Nephron (organoid): ENCODE results near the gene C6orf118.
A peak's percentile ranks its signal among the peaks of the same experiment; 100 is the strongest.

Experiments
- H3K27ac Mint-ChIP-seq, 3 experiments: 2 replicates each; pipeline ENCODE4 v1.8.0; 2020; ENCODE audit warnings: mixed read lengths in 3 of 3, mild to moderate bottlenecking in 2 of 3, moderate library complexity in 1 of 3
- H3K27me3 Mint-ChIP-seq: 2 replicates; pipeline ENCODE4 v1.8.0; 2021; ENCODE audit warnings: low read depth, mild to moderate bottlenecking, moderate library complexity, mixed read lengths
- H3K36me3 Mint-ChIP-seq: 2 replicates; pipeline ENCODE4 v1.8.0; 2020; ENCODE audit warnings: low read depth, mixed read lengths
- H3K4me1 Mint-ChIP-seq: 2 replicates; pipeline ENCODE4 v1.8.0; 2020; ENCODE audit warnings: mixed read lengths
- H3K4me3 Mint-ChIP-seq, 3 experiments: 2 replicates each; pipeline ENCODE4 v1.8.0; 2020; ENCODE audit warnings: mild to moderate bottlenecking in 3 of 3, mixed read lengths in 3 of 3, moderate library complexity in 2 of 3
- H3K9me3 Mint-ChIP-seq: 2 replicates; pipeline ENCODE4 v1.8.0; 2020; ENCODE audit warnings: mixed read lengths
- TF ChIP-seq, protein P1 (sequence below), 3 experiments: fragments of 200-600 bp; sonication (generic); IDR thresholded peaks; one replicate each; pipeline ENCODE4 v1.5.0; 2021; ENCODE audit warnings: antibody characterized with exemption in 3 of 3; ENCODE audit not compliant: unreplicated experiment in 3 of 3

Gene C6orf118

DNA sequence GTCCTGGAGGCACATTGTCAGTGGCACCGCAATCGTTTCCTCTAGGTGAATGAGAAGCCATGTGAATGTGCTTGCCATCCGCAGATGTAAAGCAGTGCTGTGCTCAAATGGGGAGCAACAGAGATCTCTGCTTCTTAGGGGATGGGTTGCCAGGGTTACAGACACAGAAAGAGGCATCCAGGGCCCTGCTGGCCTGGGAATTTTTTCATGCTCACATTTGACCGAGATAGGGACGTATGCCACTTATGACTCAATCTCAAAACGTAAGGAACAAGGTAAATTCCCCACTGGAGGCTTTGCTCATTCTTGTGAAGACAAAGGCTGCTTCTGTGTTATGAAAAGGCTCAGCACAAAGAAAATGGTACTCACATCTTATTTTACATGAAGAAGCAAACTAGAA is 11.0 kb downstream of the C6orf118 start:
- Mint-ChIP-seq H3K4me1 (no peaks in the 10 kb centered on the region), H3K27ac (no peak overlapping the region), H3K9me3 (peaks cover 8% of the 10 kb centered on the region), H3K36me3 (peaks cover 4% of the 10 kb centered on the region), H3K27me3 (no peaks in the 10 kb centered on the region), H3K4me3 (no peak overlapping the region)
- TF ChIP-seq, protein P1, sequence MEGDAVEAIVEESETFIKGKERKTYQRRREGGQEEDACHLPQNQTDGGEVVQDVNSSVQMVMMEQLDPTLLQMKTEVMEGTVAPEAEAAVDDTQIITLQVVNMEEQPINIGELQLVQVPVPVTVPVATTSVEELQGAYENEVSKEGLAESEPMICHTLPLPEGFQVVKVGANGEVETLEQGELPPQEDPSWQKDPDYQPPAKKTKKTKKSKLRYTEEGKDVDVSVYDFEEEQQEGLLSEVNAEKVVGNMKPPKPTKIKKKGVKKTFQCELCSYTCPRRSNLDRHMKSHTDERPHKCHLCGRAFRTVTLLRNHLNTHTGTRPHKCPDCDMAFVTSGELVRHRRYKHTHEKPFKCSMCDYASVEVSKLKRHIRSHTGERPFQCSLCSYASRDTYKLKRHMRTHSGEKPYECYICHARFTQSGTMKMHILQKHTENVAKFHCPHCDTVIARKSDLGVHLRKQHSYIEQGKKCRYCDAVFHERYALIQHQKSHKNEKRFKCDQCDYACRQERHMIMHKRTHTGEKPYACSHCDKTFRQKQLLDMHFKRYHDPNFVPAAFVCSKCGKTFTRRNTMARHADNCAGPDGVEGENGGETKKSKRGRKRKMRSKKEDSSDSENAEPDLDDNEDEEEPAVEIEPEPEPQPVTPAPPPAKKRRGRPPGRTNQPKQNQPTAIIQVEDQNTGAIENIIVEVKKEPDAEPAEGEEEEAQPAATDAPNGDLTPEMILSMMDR (IDR thresholded peaks at IDR 0.05; ENCODE audit: unreplicated experiment in 3 of 3): no peak

GRCh38 chr6:165292657-165293056 is 16.7 kb downstream of the C6orf118 start:
- TF ChIP-seq, protein P1 (IDR thresholded peaks at IDR 0.05; ENCODE audit: unreplicated experiment in 3 of 3): no peak
- peaks cover 4% of the 10 kb centered on the region for H3K36me3 Mint-ChIP-seq
- no peak overlapping the region for H3K4me3 Mint-ChIP-seq
- H3K9me3 Mint-ChIP-seq: peaks cover 5% of the 10 kb centered on the region
- no peaks in the 10 kb centered on the region for H3K4me1 Mint-ChIP-seq
- H3K27me3 Mint-ChIP-seq: no peaks in the 10 kb centered on the region
- H3K27ac Mint-ChIP-seq: no peak overlapping the region

- peaks cover 16% of the 10 kb centered on the region for H3K27me3 Mint-ChIP-seq
These were observed 34.8 kb downstream of the C6orf118 start for GRCh38 chr6:165274611-165275010.

GRCh38 chr6:165272585-165272984 is 36.8 kb downstream of the C6orf118 start:
- Mint-ChIP-seq H3K4me3 (no peak overlapping the region), H3K4me1 (peaks cover 7% of the 10 kb centered on the region), H3K9me3 (no peaks in the 10 kb centered on the region), H3K27me3 (peaks cover 12% of the 10 kb centered on the region), H3K27ac (no peak overlapping the region), H3K36me3 (no peaks in the 10 kb centered on the region)
- TF ChIP-seq, protein P1 (IDR thresholded peaks at IDR 0.05; ENCODE audit: unreplicated experiment in 3 of 3): no peak

More at GRCh38 chr6:165274611-165275010, 34.8 kb downstream of the C6orf118 start:
- H3K9me3 Mint-ChIP-seq: no peaks in the 10 kb centered on the region
- H3K36me3 Mint-ChIP-seq: no peaks in the 10 kb centered on the region
- no peaks in the 10 kb centered on the region for H3K4me1 Mint-ChIP-seq
- no peak overlapping the region for H3K27ac Mint-ChIP-seq
- H3K4me3 Mint-ChIP-seq: no peak overlapping the region
- TF ChIP-seq, protein P1 (IDR thresholded peaks at IDR 0.05; ENCODE audit: unreplicated experiment in 3 of 3): no peak

DNA sequence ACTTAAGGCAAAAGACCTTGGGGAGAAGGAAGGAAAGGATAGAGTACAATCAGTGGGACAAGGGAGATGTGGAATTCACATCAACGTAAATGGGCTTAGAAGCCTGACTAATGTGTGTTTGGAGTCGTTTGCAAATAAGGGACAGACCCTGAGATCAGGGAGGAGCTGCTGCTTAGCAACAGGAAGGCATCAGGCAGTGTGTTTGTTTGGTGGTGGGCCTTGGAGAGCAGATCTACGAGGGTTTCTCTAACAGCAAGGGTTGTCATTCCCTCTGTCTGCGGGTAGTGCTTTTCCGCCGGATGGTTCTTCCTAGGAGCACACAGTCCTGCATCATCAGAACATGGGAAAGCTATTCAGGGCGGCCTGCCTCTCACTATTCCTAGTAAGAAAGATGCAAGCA is 40.4 kb downstream of the C6orf118 start:
- peaks cover 5% of the 10 kb centered on the region for H3K27me3 Mint-ChIP-seq
- H3K27ac Mint-ChIP-seq: no peak overlapping the region
- H3K36me3 Mint-ChIP-seq: no peaks in the 10 kb centered on the region
- no peaks in the 10 kb centered on the region for H3K9me3 Mint-ChIP-seq
- no peak overlapping the region for H3K4me3 Mint-ChIP-seq
- peaks cover 20% of the 10 kb centered on the region for H3K4me1 Mint-ChIP-seq
- TF ChIP-seq, protein P1 (IDR thresholded peaks at IDR 0.05; ENCODE audit: unreplicated experiment in 3 of 3): no peak

DNA sequence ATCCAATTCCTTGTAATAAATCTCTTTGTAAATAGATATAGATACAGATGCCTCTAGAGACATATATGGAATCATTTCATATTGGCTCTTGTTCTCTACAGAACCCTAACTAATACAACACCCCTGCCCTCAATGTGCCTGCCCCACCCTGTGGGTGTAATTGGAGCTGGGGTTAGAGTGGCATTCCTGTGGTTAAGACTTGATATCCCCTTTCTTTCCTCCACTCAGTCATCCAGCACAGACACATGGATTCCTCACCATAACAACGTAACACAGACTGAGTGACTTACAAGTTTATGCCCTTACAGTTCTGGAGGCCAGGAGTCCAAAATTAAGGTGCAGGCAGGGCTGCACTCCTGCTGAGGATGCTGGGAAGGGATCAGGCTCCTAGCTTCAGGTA is 42.8 kb downstream of the C6orf118 start:
- Mint-ChIP-seq H3K9me3 (no peaks in the 10 kb centered on the region), H3K27me3 (peaks cover 3% of the 10 kb centered on the region), H3K4me3 (no peak overlapping the region), H3K4me1 (peaks cover 20% of the 10 kb centered on the region), H3K27ac (peak overlapping the region in 1 of 3 experiments; percentile 78), H3K36me3 (no peaks in the 10 kb centered on the region)
- TF ChIP-seq, protein P1 (IDR thresholded peaks at IDR 0.05; ENCODE audit: unreplicated experiment in 3 of 3): no peak
